NOMO-1 treated with DMSO at 0.1 percent for 48 hours (cell line): Measurements from ENCODE around the gene AASDH.

ENCODE experiments used
- DNase-seq: peaks from one replicate; lab custom pipeline; 2025; ENCODE audit not compliant: unreplicated experiment; lab: John Stamatoyannopoulos, UW

The AASDH gene

GRCh38 chr4:56387023-56388001 is at the start of gene AASDH:
AASDH (minus strand) TSS chr4:56387491; CDS start chr4:56384299, 3,192 bp downstream.
- DNase-seq = peak; percentile 93

GRCh38 chr4:56435140-56435926 is 48.0 kb upstream of the AASDH start, which contains the start of gene PPAT:
PPAT (minus strand) TSS chr4:56435615; CDS start chr4:56435477, 138 bp downstream.
- DNase-seq = peak; percentile 98

- peak; percentile 53 for DNase-seq
Measured at GRCh38 chr4:56434599-56435139, 47.4 kb upstream of the AASDH start.

- DNase-seq = no peak
Measured at GRCh38 chr4:56433280-56433679, 46.0 kb upstream of the AASDH start.

- DNase-seq = no peak
Measured at GRCh38 chr4:56430203-56430602, 42.9 kb upstream of the AASDH start.

GRCh38 chr4:56427179-56427578 is 39.9 kb upstream of the AASDH start:
- DNase-seq = no peak

GRCh38 chr4:56426273-56426672 is 39.0 kb upstream of the AASDH start:
- no peak for DNase-seq

GRCh38 chr4:56425518-56425917 is 38.2 kb upstream of the AASDH start:
- no peak for DNase-seq

GRCh38 chr4:56424697-56425514 is 37.6 kb upstream of the AASDH start:
- DNase-seq = peak; percentile 16

- no peak for DNase-seq
Measured at GRCh38 chr4:56424176-56424575, 36.9 kb upstream of the AASDH start.

GRCh38 chr4:56417396-56417795 is 30.1 kb upstream of the AASDH start:
- no peak for DNase-seq

GRCh38 chr4:56416349-56416748 is 29.1 kb upstream of the AASDH start:
- no peak for DNase-seq

- no peak for DNase-seq
Measured at GRCh38 chr4:56414135-56414670, 26.9 kb upstream of the AASDH start.

GRCh38 chr4:56410247-56411062 is 23.2 kb upstream of the AASDH start:
- no peak for DNase-seq

- DNase-seq = no peak
Measured at GRCh38 chr4:56409511-56410090, 22.3 kb upstream of the AASDH start.

- DNase-seq = no peak
Measured at GRCh38 chr4:56408978-56409377, 21.7 kb upstream of the AASDH start.

- DNase-seq = no peak
Measured at GRCh38 chr4:56406151-56406550, 18.9 kb upstream of the AASDH start.

- DNase-seq = no peak
Measured at GRCh38 chr4:56405016-56405415, 17.7 kb upstream of the AASDH start.

GRCh38 chr4:56400560-56400959 is 13.3 kb upstream of the AASDH start:
- no peak for DNase-seq
